ENCODE measurements around the gene SWT1. TPM values are rescaled to one million over a fixed set of nuclear protein-coding genes. Genes with fewer than 3 reads are reported as not detected.

The SWT1 gene
- total and polyA plus RNA-seq, 2 of the 13 experiments (the other 11 are each of a cell fraction or from before 2014, with no cell fraction given) = 1.7 to 2.5 TPM

- TF ChIP-seq ZNF180 (CRISPR knock-in tag; IDR thresholded peaks at IDR 0.05; ENCODE audit: borderline replicate concordance, low read depth) = no peak
- TF ChIP-seq RFXANK (CRISPR knock-in tag; IDR thresholded peaks at IDR 0.05) = no peak
- TF ChIP-seq ZNF275 (CRISPR knock-in tag; IDR thresholded peaks at IDR 0.05; ENCODE audit: borderline replicate concordance) = no peak
- TF ChIP-seq KIAA2018 (CRISPR knock-in tag; IDR thresholded peaks at IDR 0.05; ENCODE audit: borderline replicate concordance) = no peak
- TF ChIP-seq CHD2 (IDR thresholded peaks at IDR 0.05; ENCODE audit: low read depth, low read length) = no peak
- no peak for TF ChIP-seq ZNF816 (CRISPR knock-in tag; IDR thresholded peaks at IDR 0.05; ENCODE audit: borderline replicate concordance)
- H3K9ac ChIP-seq (ENCODE audit: insufficient read depth, low read depth, low read length) = no peak overlapping the region
- no peak overlapping the region for H3K27ac ChIP-seq (ENCODE audit: extremely low read length, insufficient read depth, low read length)
- peaks cover 49% of the 10 kb centered on the region for H3K4me1 ChIP-seq (ENCODE audit: insufficient read depth, low read length)
- H3K4me3 ChIP-seq (replicated peaks in 1 of 3; ENCODE audit: insufficient read depth in 1 of 3, low read depth in 2 of 3, low read length in 3 of 3) = no peak overlapping the region
- H3K79me2 ChIP-seq (ENCODE audit: insufficient read depth, low read length) = no peaks in the 10 kb centered on the region
- intact Hi-C loops (cut with micrococcal nuclease; ENCODE audit: unreplicated experiment) = no loop called here
- no peak overlapping the region for H3K4me2 ChIP-seq (ENCODE audit: low read depth, low read length)
- no peaks in the 10 kb centered on the region for H3K27me3 ChIP-seq (ENCODE audit: control insufficient read depth in 1 of 2, insufficient read depth in 2 of 2, low read length in 2 of 2)
- no peak overlapping the region for H2AFZ ChIP-seq (ENCODE audit: low read length)
- no peak for DNase-seq (ENCODE audit: low spot score)
- in situ Hi-C loops (cut with HindIII; ENCODE audit: extremely low pct_ligation_motif_present, low pct_unique_long_range_greater_than_20kb) = no loop called here
- H4K20me1 ChIP-seq (ENCODE audit: insufficient read depth, low read length) = no peaks in the 10 kb centered on the region
- ATAC-seq = no peak
- BruUV-seq (replicated peaks) = no TSS peak
- ChIA-PET POLR2A (no interaction called here), CTCF (ENCODE audit: low intra/inter-chr PET ratio, low total read pairs) (no interaction called here)
- no peak for FAIRE-seq
- H3K9me3 ChIP-seq (ENCODE audit: low read length) = no peaks in the 10 kb centered on the region
- no peaks in the 10 kb centered on the region for H3K36me3 ChIP-seq (replicated peaks in 1 of 2; ENCODE audit: control insufficient read depth in 1 of 2, insufficient read depth in 2 of 2, low read length in 2 of 2)
These were observed 184.3 kb downstream of the SWT1 start for GRCh38 chr1:185341196-185341781.

Small RNA genes within 50 kb of the gene (small RNA-seq; reads per million reads assigned to genes)
- 0 reads per million in 3 experiments for gene RF00019 (ENCODE audit: insufficient read depth in 2 of 3, insufficient read length in 3 of 3, low read depth in 2 of 3, low replicate concordance in 1 of 3)

Other genes with a start within 250 kb of the SWT1 start
- not detected in 2 replicates for gene NIBAN1, start 182.7 kb upstream of the SWT1 start, total RNA-seq (2016; rRNA removed; fragmentation: Illumina TruSeq; extraction: Trizol)
- not detected in 2 replicates for gene NIBAN1, start 182.7 kb upstream of the SWT1 start, polyA plus RNA-seq (2011; rRNA removed)
- gene RNF2, start 111.6 kb upstream of the SWT1 start, total RNA-seq (2016; rRNA removed; fragmentation: Illumina TruSeq; extraction: Trizol) = 21.7 and 32.9 TPM in 2 replicates
- 15.2 and 19.3 TPM in 2 replicates for gene RNF2, start 111.6 kb upstream of the SWT1 start, polyA plus RNA-seq (2011; rRNA removed)
- gene TRMT1L, start 214 bp upstream of the SWT1 start, total RNA-seq (2016; rRNA removed; fragmentation: Illumina TruSeq; extraction: Trizol) = 17.9 and 25.4 TPM in 2 replicates
- gene TRMT1L, start 214 bp upstream of the SWT1 start, polyA plus RNA-seq (2011; rRNA removed) = 17.5 and 19.2 TPM in 2 replicates
- 41.6 and 51.7 TPM in 2 replicates for gene IVNS1ABP, start 160.1 kb downstream of the SWT1 start, total RNA-seq (2016; rRNA removed; fragmentation: Illumina TruSeq; extraction: Trizol)
- gene IVNS1ABP, start 160.1 kb downstream of the SWT1 start, polyA plus RNA-seq (2011; rRNA removed) = 38.2 and 49.1 TPM in 2 replicates

Data from HepG2 (cell line).